ENCODE data around the gene C4orf50. TPM values are rescaled to one million over a fixed set of nuclear protein-coding genes. Genes with fewer than 3 reads are reported as not detected.
A peak's percentile ranks its signal among the peaks of the same experiment; 100 is the strongest.
"Not testable (repeated sequence)": the region's sequence is repeated elsewhere in the genome, so short reads cannot be mapped to it uniquely, and the experiment has no call there.

C4orf50 gene
- total RNA-seq, 1 donor from 2014 or later: under 0.01 TPM

GRCh38 chr4:5993346-5993745, 24.9 kb downstream of the C4orf50 start:
- not testable (repeated sequence) for DNase-seq (ENCODE audit: low read depth in 2 of 2)

DNA sequence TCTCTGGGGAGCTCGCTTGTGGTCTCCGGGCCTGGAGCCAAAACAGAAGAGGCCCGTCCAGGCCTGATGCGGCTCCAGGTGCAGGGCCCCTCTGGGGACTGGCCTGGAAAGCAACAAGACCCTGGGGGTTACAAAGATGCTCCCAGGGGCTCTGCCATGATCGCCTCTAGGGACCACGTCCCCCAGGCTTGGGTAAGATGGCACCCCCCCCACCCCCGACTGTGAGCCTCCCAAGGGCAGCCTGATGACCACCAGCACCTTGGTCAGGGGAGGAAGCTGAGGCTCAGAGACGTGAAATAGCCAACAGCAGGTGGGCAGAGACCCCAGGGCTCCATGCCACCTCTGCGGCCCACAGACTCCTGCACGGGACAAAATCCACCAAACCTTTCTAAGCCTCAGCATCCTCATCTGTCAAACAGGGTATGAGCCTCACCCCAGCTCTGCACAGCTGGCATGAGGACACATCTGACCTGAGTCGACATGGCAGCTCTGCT, 25.4 kb downstream of the C4orf50 start:
- DNase-seq (ENCODE audit: low read depth in 2 of 2): no peak

DNA sequence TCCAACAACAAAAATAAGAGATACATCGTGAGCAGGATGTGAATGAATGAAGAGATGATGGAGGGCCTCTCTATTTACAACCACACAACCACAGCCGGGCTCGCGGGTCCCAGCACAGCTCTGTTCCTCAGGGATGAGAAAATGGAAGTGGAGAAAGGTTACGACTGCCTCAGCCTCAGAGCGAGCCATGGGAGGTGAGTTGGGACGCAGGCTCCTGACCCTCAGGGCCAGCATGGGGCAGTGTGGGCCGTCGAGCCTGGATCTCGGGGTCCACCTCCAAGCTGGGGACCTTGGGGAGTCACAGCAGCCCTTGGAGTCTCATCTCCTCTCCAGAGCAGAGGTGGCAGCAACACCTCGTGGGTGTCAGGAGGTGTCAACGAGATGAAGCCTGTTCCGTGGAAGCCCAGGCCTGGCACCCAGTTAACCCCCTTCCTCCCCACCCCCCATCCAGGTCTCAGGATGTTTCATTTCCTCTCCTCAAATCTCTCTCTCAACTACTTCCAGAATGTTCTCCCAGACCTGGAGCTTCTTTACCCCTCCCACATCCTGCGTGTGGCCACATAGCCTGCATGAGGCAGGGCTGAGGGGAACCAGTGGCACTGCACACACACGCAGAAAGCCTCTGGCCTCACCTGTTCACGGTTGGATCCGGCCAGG, 25.9 kb downstream of the C4orf50 start:
- DNase-seq (ENCODE audit: low read depth in 2 of 2): no peak

DNA sequence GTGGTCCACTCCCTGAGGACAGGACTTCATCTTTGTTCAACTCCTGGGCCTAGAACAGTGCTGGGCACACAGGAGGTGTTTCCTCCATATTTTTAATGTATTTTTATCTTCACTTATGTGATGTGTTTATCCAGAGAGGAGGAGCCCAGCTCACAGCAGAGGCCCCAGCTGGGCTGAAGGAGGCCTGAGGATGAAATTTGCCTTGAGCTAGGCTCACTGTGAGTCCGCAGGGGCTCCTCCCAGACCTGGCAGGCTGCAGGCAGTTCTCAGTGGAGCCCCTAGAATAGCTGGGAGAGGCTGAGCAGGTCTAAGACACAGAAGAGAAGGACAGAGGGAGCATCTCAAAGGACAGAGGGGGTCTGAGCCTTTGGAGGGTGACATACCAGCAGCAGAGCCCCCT, 26.8 kb downstream of the C4orf50 start:
- DNase-seq (ENCODE audit: low read depth in 2 of 2): no peak

GRCh38 chr4:5990446-5991160, 27.6 kb downstream of the C4orf50 start:
- no peak for DNase-seq (ENCODE audit: low read depth in 2 of 2)

GRCh38 chr4:5989236-5990225, 28.7 kb downstream of the C4orf50 start:
- no peak for DNase-seq (ENCODE audit: low read depth in 2 of 2)

DNA sequence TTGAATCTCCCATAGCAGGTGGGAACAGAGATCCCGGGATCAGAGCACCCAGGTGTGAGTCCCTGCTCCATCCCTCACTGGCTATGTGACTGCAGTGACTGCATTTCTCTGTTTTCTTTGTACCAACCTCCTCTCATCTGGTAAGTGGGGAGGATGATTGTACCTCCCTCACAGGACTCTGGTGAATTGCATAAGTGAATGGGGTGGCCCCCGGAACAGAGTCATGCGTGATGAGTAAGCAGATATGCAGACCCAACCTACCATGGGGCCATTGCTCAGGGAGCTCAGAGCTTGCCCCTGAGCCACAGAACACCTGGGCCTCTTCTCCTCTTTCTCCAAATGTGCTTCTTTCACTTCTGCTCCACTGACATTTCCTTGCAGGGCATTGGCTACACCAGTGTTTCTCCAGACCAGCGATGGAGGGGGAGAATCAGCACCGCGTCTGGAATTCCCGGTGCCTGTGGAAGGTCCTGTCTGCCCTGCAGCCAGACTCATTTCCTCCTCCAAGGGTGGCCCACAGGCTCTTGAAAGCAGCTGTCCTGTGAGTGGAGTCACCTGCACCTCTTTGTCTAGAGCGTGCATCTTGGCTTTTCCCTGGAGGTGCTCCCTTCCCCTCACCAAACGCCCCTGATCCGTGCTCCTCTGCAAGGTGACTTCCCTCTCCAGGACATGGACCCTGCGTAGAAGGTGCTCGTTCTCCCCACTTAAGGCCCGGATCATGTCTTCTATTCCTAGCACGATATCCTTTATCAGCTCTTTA, 30.0 kb downstream of the C4orf50 start:
- DNase-seq (ENCODE audit: low read depth in 2 of 2): no peak

DNA sequence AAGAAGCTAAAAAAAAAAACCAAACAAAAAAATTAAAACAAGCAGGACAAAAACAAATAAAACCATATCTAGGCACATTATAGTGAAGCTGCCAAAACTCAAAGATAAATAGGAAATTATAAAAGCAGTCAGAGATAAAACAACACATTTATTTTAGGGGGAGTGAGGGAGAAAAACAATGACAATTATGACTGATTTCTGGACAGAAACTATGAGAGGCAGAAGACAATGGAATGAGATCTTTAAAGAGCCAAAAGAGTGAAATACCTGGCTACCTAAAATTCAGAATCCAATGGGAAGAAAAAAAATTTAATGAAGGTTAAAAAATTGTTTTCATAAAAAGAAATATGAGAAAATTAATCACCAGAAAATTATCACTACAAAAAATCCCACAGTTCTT, 33.4 kb downstream of the C4orf50 start:
- no peak for DNase-seq (ENCODE audit: low read depth in 2 of 2)

GRCh38 chr4:5982156-5982973, 35.9 kb downstream of the C4orf50 start:
- no peak for DNase-seq (ENCODE audit: low read depth in 2 of 2)

- DNase-seq (ENCODE audit: low read depth in 2 of 2): peak in 1 of 2 donors; percentile 36
Measured at GRCh38 chr4:5980436-5981155, 37.6 kb downstream of the C4orf50 start.

DNA sequence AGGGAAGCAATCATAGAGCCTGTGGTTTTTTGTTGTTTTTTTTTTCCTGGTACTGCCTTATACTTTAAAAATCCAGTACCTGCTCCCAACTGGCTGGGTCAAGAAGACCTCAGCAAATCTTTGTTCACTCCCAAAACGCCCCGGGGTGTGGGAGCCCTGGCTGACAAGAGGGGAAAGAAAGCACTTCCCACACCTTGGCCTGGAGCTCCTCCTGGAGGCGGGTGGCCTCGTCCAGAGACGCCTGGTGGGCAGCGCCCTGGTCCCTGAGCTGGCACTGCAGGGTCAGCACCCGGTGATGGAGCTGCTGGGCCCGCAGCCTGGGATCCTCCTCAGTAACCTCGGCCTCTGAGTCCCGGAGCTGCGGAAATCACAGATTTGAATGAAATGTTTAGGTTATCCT, 38.2 kb downstream of the C4orf50 start:
- DNase-seq (ENCODE audit: low read depth in 2 of 2): peak; percentile 36 to 57

- no peak for DNase-seq (ENCODE audit: low read depth in 2 of 2)
Measured at GRCh38 chr4:5976921-5977320, 41.3 kb downstream of the C4orf50 start.

GRCh38 chr4:5976431-5976830, 41.8 kb downstream of the C4orf50 start:
- no peak for DNase-seq (ENCODE audit: low read depth in 2 of 2)

DNA sequence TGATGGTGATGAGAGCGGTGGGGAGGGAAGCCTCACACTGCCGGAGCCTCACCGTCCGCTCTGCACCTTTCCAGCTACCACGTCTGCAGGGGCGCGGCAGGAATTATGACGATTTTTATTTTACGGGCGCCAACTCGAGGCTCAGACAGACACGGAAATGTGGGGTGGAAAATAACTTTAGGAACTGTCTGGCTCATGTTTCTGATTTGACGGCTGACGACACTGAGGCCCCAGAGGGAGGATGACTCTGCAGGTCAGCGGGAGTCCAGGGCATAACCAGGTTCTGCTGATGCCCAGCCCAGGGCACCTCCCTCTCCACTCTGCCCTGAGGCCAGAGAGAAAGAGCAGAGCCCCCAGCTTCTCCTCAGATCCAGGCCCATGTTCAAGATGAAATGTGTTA, 43.9 kb downstream of the C4orf50 start:
- peak in 1 of 2 donors; percentile 79 for DNase-seq (ENCODE audit: low read depth in 2 of 2)

- no peak for DNase-seq (ENCODE audit: low read depth in 2 of 2)
Measured at GRCh38 chr4:5973486-5974220, 44.6 kb downstream of the C4orf50 start.

- no peak for DNase-seq (ENCODE audit: low read depth in 2 of 2)
Measured at GRCh38 chr4:5973033-5973432, 45.2 kb downstream of the C4orf50 start.

DNA sequence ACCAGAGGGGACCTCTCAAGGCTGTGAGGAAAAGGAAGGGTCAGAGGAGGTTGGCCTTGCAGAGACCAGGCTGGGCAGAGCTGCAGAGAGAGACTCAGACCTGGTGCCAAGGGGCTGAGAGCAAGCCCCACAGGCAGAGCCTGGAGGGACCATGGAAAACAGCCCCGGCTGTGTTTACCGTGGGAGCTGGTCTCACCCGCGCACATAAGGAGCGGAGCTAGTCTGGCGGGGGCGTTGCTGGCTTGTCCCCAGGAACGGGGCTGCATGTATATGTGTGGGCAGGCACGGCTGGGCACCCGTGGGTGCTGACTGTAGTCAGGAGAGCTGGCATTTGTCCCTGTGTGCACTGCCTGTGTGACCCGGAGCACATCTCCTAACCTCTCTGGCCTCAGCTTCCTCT, 45.7 kb downstream of the C4orf50 start:
- no peak for DNase-seq (ENCODE audit: low read depth in 2 of 2)

GRCh38 chr4:5971078-5971450, 47.2 kb downstream of the C4orf50 start:
- DNase-seq (ENCODE audit: low read depth in 2 of 2): no peak
